H1 (cell line): Measurements from ENCODE around the gene APOBEC3C. TPM values are rescaled to one million over a fixed set of nuclear protein-coding genes. Genes with fewer than 3 reads are reported as not detected.

ENCODE experiments used
- CTCF ChIA-PET: fragments of 300-600 bp; sonication (Branson Sonifier 250); formaldehyde crosslinking; loops from one replicate; lab custom pipeline; 2021; ENCODE audit not compliant: partially characterized antibody; lab: Charles Lee
- POLR2A ChIA-PET: fragments of 300-600 bp; sonication (Branson Sonifier 250); formaldehyde crosslinking; loops from one replicate; lab custom pipeline; 2021; ENCODE audit warnings: inconsistent platforms; ENCODE audit not compliant: partially characterized antibody; lab: Charles Lee
- DNase-seq, 2 experiments: peaks; one replicate each; pipeline versions ENCODE4 v3.0.0 to v3.0.0-alpha.2; 2010 to 2022; ENCODE audit warnings: low spot score in 2 of 2, low read depth in 1 of 2, mixed read lengths in 1 of 2
- FAIRE-seq: peaks from 2 replicates; lab custom pipeline; 2011; peaks lifted over from hg19 to GRCh38; lab: Jason Lieb, UNC
- H2AFZ ChIP-seq: 2 replicates; pipeline ENCODE4 v1.8.1; 2012; ENCODE audit warnings: low read length, inconsistent platforms
- H2AK5ac ChIP-seq: 2 replicates; pipeline ENCODE4 v1.6.1; 2013; ENCODE audit warnings: low read depth, low read length
- H2BK120ac ChIP-seq: replicated peaks from 2 replicates; pipeline ENCODE3; 2013; ENCODE audit warnings: low read depth, low read length, inconsistent platforms
- H2BK12ac ChIP-seq: 2 replicates; pipeline ENCODE4 v1.6.1; 2013; ENCODE audit warnings: low read depth, low read length
- H2BK15ac ChIP-seq: 2 replicates; pipeline ENCODE4 v1.6.1; 2013; ENCODE audit warnings: low read length
- H2BK20ac ChIP-seq: 2 replicates; pipeline ENCODE4 v1.6.1; 2013; ENCODE audit warnings: low read length
- H2BK5ac ChIP-seq: 2 replicates; pipeline ENCODE4 v1.6.1; 2013; ENCODE audit warnings: low read depth, low read length
- H3K14ac ChIP-seq: 2 replicates; pipeline ENCODE4 v1.6.1; 2013; ENCODE audit warnings: inconsistent platforms; ENCODE audit not compliant: insufficient read length
- H3K18ac ChIP-seq: 2 replicates; pipeline ENCODE4 v1.6.1; 2013; ENCODE audit warnings: low read length; ENCODE audit errors: extremely low read depth
- H3K23ac ChIP-seq: 2 replicates; pipeline ENCODE4 v1.6.1; 2013; ENCODE audit warnings: inconsistent platforms; ENCODE audit not compliant: insufficient read length
- H3K23me2 ChIP-seq: 2 replicates; pipeline ENCODE4 v1.6.1; 2013; ENCODE audit warnings: low read depth, low read length
- H3K27ac ChIP-seq: 2 replicates; pipeline ENCODE4 v1.6.1; 2011; ENCODE audit warnings: low read depth, low read length, inconsistent platforms
- H3K27me3 ChIP-seq, 4 experiments: replicated peaks in 1 of 4; 1 replicate in 1 of 4; 2 replicates in 3 of 4; pipeline versions ENCODE4 v1.6.1 to v1.8.1; 2011 to 2013; ENCODE audit warnings: low read length in 3 of 4, mild to moderate bottlenecking in 3 of 4, inconsistent platforms in 2 of 4, mixed read lengths in 2 of 4, moderate library complexity in 1 of 4; ENCODE audit not compliant: control insufficient read depth in 3 of 4, insufficient read depth in 3 of 4; ENCODE audit errors: extremely low read depth in 1 of 4
- H3K36me3 ChIP-seq, 4 experiments: 2 replicates each; pipeline versions ENCODE4 v1.6.1 to v1.8.1; 2011 to 2013; ENCODE audit warnings: mild to moderate bottlenecking in 4 of 4, low read length in 3 of 4, moderate library complexity in 2 of 4, control low read depth in 1 of 4, inconsistent platforms in 1 of 4; ENCODE audit not compliant: insufficient read depth in 4 of 4, control insufficient read depth in 2 of 4
- H3K4ac ChIP-seq: replicated peaks from 2 replicates; pipeline ENCODE3; 2013; ENCODE audit warnings: low read length, low read depth, mixed read lengths, inconsistent platforms; ENCODE audit not compliant: insufficient read length
- H3K4me1 ChIP-seq, 4 experiments: replicated peaks in 1 of 4; 1 replicate in 1 of 4; 2 replicates in 3 of 4; pipeline versions ENCODE4 v1.6.1 to v1.8.1; 2011 to 2013; ENCODE audit warnings: low read length in 3 of 4, inconsistent platforms in 2 of 4, mixed read lengths in 1 of 4; ENCODE audit not compliant: insufficient read depth in 4 of 4, control insufficient read depth in 3 of 4
- H3K4me2 ChIP-seq, 2 experiments: 2 replicates each; pipeline versions ENCODE4 v1.6.1 to v1.8.1; 2011 to 2013; ENCODE audit warnings: low read depth in 2 of 2, low read length in 2 of 2, control low read depth in 1 of 2, inconsistent platforms in 1 of 2, mild to moderate bottlenecking in 1 of 2; ENCODE audit not compliant: insufficient read depth in 1 of 2
- H3K4me3 ChIP-seq, 4 experiments: fragments of 200-600, 300-600 bp in 1 of 4; sonication (generic), shearing (Covaris generic), sonication (Bioruptor Twin) in 1 of 4; 2 replicates each; pipeline versions ENCODE4 v1.5.1 to v1.8.1; 2011 to 2016; ENCODE audit warnings: low read length in 4 of 4, low read depth in 3 of 4, control low read depth in 2 of 4, inconsistent platforms in 2 of 4, mild to moderate bottlenecking in 2 of 4, mixed read lengths in 1 of 4, moderate library complexity in 1 of 4; ENCODE audit not compliant: insufficient read depth in 2 of 4; ENCODE audit errors: extremely low read depth in 1 of 4
- H3K56ac ChIP-seq: replicated peaks from 2 replicates; pipeline ENCODE3; 2013; ENCODE audit warnings: low read depth, mild to moderate bottlenecking, mixed read lengths, low read length, inconsistent platforms; ENCODE audit not compliant: insufficient read length
- H3K79me1 ChIP-seq: 2 replicates; pipeline ENCODE4 v1.6.1; 2013; ENCODE audit warnings: low read depth, low read length, control low read depth
- H3K79me2 ChIP-seq, 2 experiments: 2 replicates each; pipeline versions ENCODE4 v1.6.1 to v1.8.1; 2012 to 2013; ENCODE audit warnings: low read length in 2 of 2, mild to moderate bottlenecking in 2 of 2, inconsistent platforms in 1 of 2; ENCODE audit not compliant: insufficient read depth in 2 of 2, control insufficient read depth in 1 of 2
- H3K9ac ChIP-seq, 4 experiments: replicated peaks in 1 of 4; 1 replicate in 1 of 4; 2 replicates in 3 of 4; pipeline versions ENCODE4 v1.6.1 to v1.8.1; 2011 to 2013; ENCODE audit warnings: low read depth in 3 of 4, low read length in 3 of 4, control low read depth in 2 of 4, mild to moderate bottlenecking in 2 of 4, moderate library complexity in 2 of 4, inconsistent platforms in 1 of 4; ENCODE audit errors: extremely low read depth in 1 of 4
- H3K9me3 ChIP-seq, 2 experiments: 2 replicates each; pipeline versions ENCODE4 v1.6.1 to v1.8.1; 2012 to 2013; ENCODE audit warnings: mild to moderate bottlenecking in 2 of 2, moderate library complexity in 2 of 2, control low read depth in 1 of 2, inconsistent platforms in 1 of 2, low read depth in 1 of 2, low read length in 1 of 2, mixed read lengths in 1 of 2; ENCODE audit not compliant: insufficient read depth in 2 of 2
- H4K20me1 ChIP-seq, 2 experiments: replicated peaks in 1 of 2; 2 replicates each; pipeline versions ENCODE3 to v1.8.1; 2011 to 2013; ENCODE audit warnings: inconsistent platforms in 2 of 2, low read length in 2 of 2, mild to moderate bottlenecking in 1 of 2; ENCODE audit not compliant: insufficient read depth in 2 of 2, control insufficient read depth in 1 of 2
- H4K5ac ChIP-seq: 2 replicates; pipeline ENCODE4 v1.6.1; 2013; ENCODE audit warnings: low read length, low read depth, mixed read lengths, inconsistent platforms; ENCODE audit not compliant: insufficient read length
- H4K8ac ChIP-seq: 2 replicates; pipeline ENCODE4 v1.8.0; 2013; ENCODE audit warnings: mild to moderate bottlenecking, moderate library complexity, low read length, inconsistent platforms; ENCODE audit not compliant: insufficient read depth; ENCODE audit errors: extremely low read depth
- H4K91ac ChIP-seq: replicated peaks from 2 replicates; pipeline ENCODE3; 2013; ENCODE audit warnings: low read length, mixed read lengths, inconsistent platforms; ENCODE audit not compliant: insufficient read length
- BCL11A ChIP-seq, 2 experiments: IDR thresholded peaks; one replicate each; pipeline ENCODE4 v1.6.1; 2011; ENCODE audit warnings: low read depth in 2 of 2, low read length in 2 of 2, mild to moderate bottlenecking in 2 of 2
- BRCA1 ChIP-seq: IDR thresholded peaks from 2 replicates; pipeline ENCODE4 v1.6.1; 2012; ENCODE audit warnings: low read depth, low read length, improper control_type of control experiment
- CBX5 ChIP-seq: fragments of 300-800, 300-1000 bp; sonication (generic); IDR thresholded peaks from 2 replicates; pipeline ENCODE4 v1.7.1; 2016; ENCODE audit warnings: antibody characterized with exemption, low read length, low read depth
- FOSL1 ChIP-seq: IDR thresholded peaks from 2 replicates; pipeline ENCODE4 v1.6.1; 2011; ENCODE audit warnings: mild to moderate bottlenecking, low read depth, low read length, moderate library complexity; ENCODE audit not compliant: insufficient read depth
- JUND ChIP-seq: IDR thresholded peaks from 2 replicates; pipeline ENCODE4 v1.6.1; 2011; ENCODE audit warnings: mild to moderate bottlenecking, improper control_type of control experiment, low read length
- NRF1 ChIP-seq: IDR thresholded peaks from 2 replicates; pipeline ENCODE4 v1.6.1; 2011; ENCODE audit warnings: mild to moderate bottlenecking, low read depth, low read length, improper control_type of control experiment
- RBBP5 ChIP-seq: IDR thresholded peaks from 2 replicates; pipeline ENCODE4 v1.7.1; 2012; ENCODE audit warnings: low read depth, mild to moderate bottlenecking, inconsistent platforms, low read length, moderate library complexity, borderline replicate concordance
- RFX5 ChIP-seq: IDR thresholded peaks from 2 replicates; pipeline ENCODE4 v1.6.1; 2011; ENCODE audit warnings: low read depth, low read length, improper control_type of control experiment, borderline replicate concordance
- RXRA ChIP-seq: IDR thresholded peaks from 2 replicates; pipeline ENCODE4 v1.6.1; 2011; ENCODE audit warnings: low read depth, mild to moderate bottlenecking, low read length, moderate library complexity; ENCODE audit not compliant: insufficient read depth
- SIRT6 ChIP-seq: IDR thresholded peaks from one replicate; pipeline ENCODE4 v1.7.1; 2012; ENCODE audit warnings: low read length, inconsistent platforms
- SP4 ChIP-seq: IDR thresholded peaks from 2 replicates; pipeline ENCODE4 v1.6.1; 2012; ENCODE audit warnings: low read length, inconsistent platforms
- WGBS, 2 experiments: shearing (Covaris generic) in 1 of 2; methylation state at CpG; one replicate each; pipeline versions ENCODE4 v1.1.6 to v1.1.7; 2013 to 2015; ENCODE audit warnings: low lambda C conversion rate in 2 of 2, mixed read lengths in 2 of 2, inconsistent platforms in 1 of 2, low coverage in 1 of 2, missing lambda C conversion rate in 1 of 2; ENCODE audit not compliant: insufficient replicate concordance in 2 of 2, insufficient coverage in 1 of 2, insufficient read length in 1 of 2; ENCODE audit errors: extremely low coverage in 1 of 2, missing lambda C conversion rate in 1 of 2; 5-methylcytosine and 5-hydroxymethylcytosine counted together
- polyA plus RNA-seq, 7 experiments: library from polyadenylated mRNA; depleted of rRNA in 3 of 7; stranded (reverse) in 5 of 7; unstranded in 2 of 7; fragments of >200 nt in 5 of 7; fragments of 200-250 nt in 2 of 7; gene quantifications; 1 replicate in 5 of 7; 2 replicates in 1 of 7; 4 replicates in 1 of 7; pipeline versions ENCODE4 v1.2.1 to v1.2.3, GENCODE V29; 2011 to 2013; ENCODE audit warnings: missing spikeins in 2 of 7, mixed read lengths in 2 of 7
- total RNA-seq: library from RNA; stranded (reverse); fragmentation: NEBNext Ultra II Directional; extraction: Animal tissue kit (Norgen Biotek cat#: 25700); gene quantifications from 2 replicates; pipeline ENCODE4 v1.2.1, GENCODE V29; 2021
- TF ChIP-seq, protein P1 (sequence below): IDR thresholded peaks from 2 replicates; pipeline ENCODE4 v1.6.1; 2011; ENCODE audit warnings: low read depth, mild to moderate bottlenecking, low read length; ENCODE audit not compliant: insufficient read depth
- TF ChIP-seq, protein P2 (sequence below): IDR thresholded peaks from 2 replicates; pipeline ENCODE4 v1.6.1; 2012; ENCODE audit warnings: low read length, inconsistent platforms

APOBEC3C gene
- total and polyA plus RNA-seq, 2 of the 8 experiments (the other 6 are each of a cell fraction or from before 2014, with no cell fraction given): 20.3 to 23.3 TPM

DNA sequence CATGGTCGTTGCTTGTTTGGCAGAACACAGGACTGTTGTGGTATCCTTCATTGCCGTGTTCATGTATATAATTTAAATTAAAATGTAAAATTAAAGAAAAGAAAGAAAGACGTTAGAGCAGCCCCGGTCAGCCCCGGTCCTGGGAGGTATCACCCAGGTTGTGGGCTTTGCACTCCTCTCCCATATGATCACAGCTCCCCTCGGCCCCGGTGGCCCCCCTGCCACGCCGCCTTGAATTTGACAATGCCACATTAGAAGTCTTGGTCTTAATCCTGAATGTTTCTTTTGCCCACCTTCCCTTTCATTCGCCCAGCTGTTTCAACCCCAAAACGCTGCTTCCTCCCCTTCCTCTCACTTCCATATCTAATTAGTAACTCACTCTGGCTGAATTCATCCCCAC lies 45.3 kb upstream of the APOBEC3C start:
- CTCF ChIA-PET: interaction anchor here (0.7 to 7.1 kb wide), 4 partner anchors 14 to 236 kb away, joined by 3 to 63 read pairs (median 3); partner anchors contain the start of gene APOBEC3B
- Histone ChIP-seq H2BK20ac (no peak overlapping the region), H3K56ac (no peak overlapping the region), H3K79me2 (no peaks in the 10 kb centered on the region), H2BK15ac (no peak overlapping the region), H3K23me2 (no peaks in the 10 kb centered on the region), H2BK12ac (no peak overlapping the region), H4K8ac (no peak overlapping the region), H3K27me3 (no peaks in the 10 kb centered on the region), H3K4me1 (peaks cover 0 to 14% (median 3%) of the 10 kb centered on the region in 4 experiments; a peak in 4 of 7 replicates), H3K27ac (no peak overlapping the region), H3K4me3 (no peak overlapping the region), H4K20me1 (no peaks in the 10 kb centered on the region), H3K14ac (no peak overlapping the region), H4K5ac (no peak overlapping the region), H2BK120ac (no peak overlapping the region), H3K23ac (no peak overlapping the region), H4K91ac (no peak overlapping the region), H3K79me1 (no peaks in the 10 kb centered on the region), H3K18ac (no peak overlapping the region), H3K9ac (no peak overlapping the region), H3K36me3 (no peaks in the 10 kb centered on the region), H3K9me3 (no peaks in the 10 kb centered on the region), H3K4me2 (no peak overlapping the region), H3K4ac (no peak overlapping the region), H2AFZ (no peak overlapping the region), H2AK5ac (no peak overlapping the region), H2BK5ac (no peak overlapping the region)
- DNase-seq: no peak
- POLR2A ChIA-PET: no interaction called here
- 87% methylated on average over 11 of the region's 11 CpGs; no CpG with 5 or more reads in 1 of the 2 experiments for WGBS, 2 experiments
- no peak for FAIRE-seq
- TF ChIP-seq CBX5: no peak
- TF ChIP-seq SP4: no peak
- TF ChIP-seq BRCA1: no peak
- no peak for TF ChIP-seq SIRT6
- TF ChIP-seq RBBP5: no peak
- TF ChIP-seq, protein P1, sequence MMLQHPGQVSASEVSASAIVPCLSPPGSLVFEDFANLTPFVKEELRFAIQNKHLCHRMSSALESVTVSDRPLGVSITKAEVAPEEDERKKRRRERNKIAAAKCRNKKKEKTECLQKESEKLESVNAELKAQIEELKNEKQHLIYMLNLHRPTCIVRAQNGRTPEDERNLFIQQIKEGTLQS: no peak
- TF ChIP-seq NRF1: no peak
- TF ChIP-seq, protein P2, sequence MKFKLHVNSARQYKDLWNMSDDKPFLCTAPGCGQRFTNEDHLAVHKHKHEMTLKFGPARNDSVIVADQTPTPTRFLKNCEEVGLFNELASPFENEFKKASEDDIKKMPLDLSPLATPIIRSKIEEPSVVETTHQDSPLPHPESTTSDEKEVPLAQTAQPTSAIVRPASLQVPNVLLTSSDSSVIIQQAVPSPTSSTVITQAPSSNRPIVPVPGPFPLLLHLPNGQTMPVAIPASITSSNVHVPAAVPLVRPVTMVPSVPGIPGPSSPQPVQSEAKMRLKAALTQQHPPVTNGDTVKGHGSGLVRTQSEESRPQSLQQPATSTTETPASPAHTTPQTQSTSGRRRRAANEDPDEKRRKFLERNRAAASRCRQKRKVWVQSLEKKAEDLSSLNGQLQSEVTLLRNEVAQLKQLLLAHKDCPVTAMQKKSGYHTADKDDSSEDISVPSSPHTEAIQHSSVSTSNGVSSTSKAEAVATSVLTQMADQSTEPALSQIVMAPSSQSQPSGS: no peak
- no peak for TF ChIP-seq RXRA
- TF ChIP-seq RFX5: no peak
- no peak for TF ChIP-seq JUND
- TF ChIP-seq FOSL1: no peak
- TF ChIP-seq BCL11A (IDR thresholded peaks at IDR 0.05; ENCODE audit: low read depth in 2 of 2, low read length in 2 of 2): no peak
